PC-3 (cell line): ENCODE results near the gene ADAM23.

Source experiments
- CTCF ChIP-seq: fragments of 300-600 bp; sonication (generic); conservative IDR thresholded peaks from 2 replicates; pipeline ENCODE4 v1.5.1; 2017; ENCODE audit warnings: antibody characterized with exemption, low read depth, mild to moderate bottlenecking, low read length
- EZH2 ChIP-seq: fragments of 300-600 bp; sonication (generic); IDR thresholded peaks from one replicate; pipeline ENCODE4 v1.6.1; 2017; ENCODE audit warnings: antibody characterized with exemption, mild to moderate bottlenecking, low read length; ENCODE audit not compliant: unreplicated experiment
- EZH2phosphoT487 ChIP-seq: fragments of 300-600 bp; sonication (generic); IDR thresholded peaks from 2 replicates; pipeline ENCODE4 v1.6.1; 2018; ENCODE audit warnings: mild to moderate bottlenecking, antibody characterized with exemption, low read length, borderline replicate concordance

- TF ChIP-seq CTCF = no peak
- TF ChIP-seq EZH2 = no peak
- no peak for TF ChIP-seq EZH2phosphoT487
These were observed 184.3 kb downstream of the ADAM23 start for GRCh38 chr2:206627632-206628031.
